Ascending aorta (tissue), 2 donors: ENCODE results near the gene OSBPL10. TPM values are rescaled to one million over a fixed set of nuclear protein-coding genes. Genes with fewer than 3 reads are reported as not detected.

ENCODE experiments used
- DNase-seq, 2 donors: peaks; one replicate each; pipeline ENCODE4 v3.0.0-alpha.2; 2019; ENCODE audit warnings: low spot score in 2 of 2
- H3K27ac ChIP-seq, 2 donors: fragments of 200-600 bp; sonication (generic); one replicate each; pipeline ENCODE4 v1.5.1; 2016 to 2017; ENCODE audit warnings: mild to moderate bottlenecking in 1 of 2
- H3K27me3 ChIP-seq: fragments of 200-600 bp; sonication (generic); one replicate; pipeline ENCODE4 v1.5.1; 2017
- H3K36me3 ChIP-seq, 2 donors: fragments of 200-600 bp; sonication (generic); one replicate each; pipeline ENCODE4 v1.5.1; 2016
- H3K4me1 ChIP-seq, 2 donors: fragments of 200-600 bp; sonication (generic); one replicate each; pipeline ENCODE4 v1.5.1; 2016 to 2017; ENCODE audit warnings: mild to moderate bottlenecking in 1 of 2
- H3K4me3 ChIP-seq, 2 donors: fragments of 200-600 bp; sonication (generic); one replicate each; pipeline ENCODE4 v1.5.1; 2016 to 2017; ENCODE audit warnings: mild to moderate bottlenecking in 1 of 2
- H3K9me3 ChIP-seq, 2 donors: fragments of 200-600 bp; sonication (generic); one replicate each; pipeline ENCODE4 v1.5.1; 2016
- intact Hi-C: fragments of 100-400 bp; cut with DNase I; formaldehyde crosslinking; loops from one replicate; pipeline ENCODE4 v1.15.1; 2023
- total RNA-seq: library from RNA; depleted of rRNA; stranded (reverse); fragments of >200 nt; gene quantifications from one replicate; pipeline ENCODE4 v1.1.0, GENCODE V29; 2016
- TF ChIP-seq, protein P1 (sequence below), 3 experiments: fragments of 200-600 bp in 2 of 3; fragments of 450-650 bp in 1 of 3; sonication (generic) in 2 of 3; IDR thresholded peaks; one replicate each; pipeline ENCODE4 v1.5.1; 2016 to 2019; ENCODE audit warnings: antibody characterized with exemption in 3 of 3, mild to moderate bottlenecking in 1 of 3, moderate library complexity in 1 of 3

The OSBPL10 gene
- total RNA-seq, 1 donor from 2014 or later = 169 TPM

DNA sequence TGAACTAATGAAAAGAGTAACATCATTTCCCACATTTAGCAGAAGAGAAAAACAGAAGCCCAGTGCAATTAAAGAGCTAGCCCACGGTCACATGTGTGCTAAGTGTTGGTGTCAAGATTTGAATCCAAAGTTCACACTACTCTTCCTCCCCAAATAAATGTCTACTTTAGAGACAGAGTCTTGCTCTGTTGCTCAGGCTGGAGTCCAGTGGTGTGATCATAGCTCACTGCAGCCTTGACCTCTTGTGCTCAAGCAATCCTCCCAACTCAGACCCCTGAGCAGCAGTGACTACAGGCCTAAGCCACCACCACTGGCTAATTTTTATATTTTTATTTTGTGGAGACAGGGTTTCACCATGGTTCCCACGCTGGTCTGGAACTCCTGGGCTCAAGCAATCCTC is 4.8 kb downstream of the OSBPL10 start:
- H3K27me3 ChIP-seq = no peaks in the 10 kb centered on the region
- intact Hi-C loops = no loop called here
- TF ChIP-seq, protein P1, sequence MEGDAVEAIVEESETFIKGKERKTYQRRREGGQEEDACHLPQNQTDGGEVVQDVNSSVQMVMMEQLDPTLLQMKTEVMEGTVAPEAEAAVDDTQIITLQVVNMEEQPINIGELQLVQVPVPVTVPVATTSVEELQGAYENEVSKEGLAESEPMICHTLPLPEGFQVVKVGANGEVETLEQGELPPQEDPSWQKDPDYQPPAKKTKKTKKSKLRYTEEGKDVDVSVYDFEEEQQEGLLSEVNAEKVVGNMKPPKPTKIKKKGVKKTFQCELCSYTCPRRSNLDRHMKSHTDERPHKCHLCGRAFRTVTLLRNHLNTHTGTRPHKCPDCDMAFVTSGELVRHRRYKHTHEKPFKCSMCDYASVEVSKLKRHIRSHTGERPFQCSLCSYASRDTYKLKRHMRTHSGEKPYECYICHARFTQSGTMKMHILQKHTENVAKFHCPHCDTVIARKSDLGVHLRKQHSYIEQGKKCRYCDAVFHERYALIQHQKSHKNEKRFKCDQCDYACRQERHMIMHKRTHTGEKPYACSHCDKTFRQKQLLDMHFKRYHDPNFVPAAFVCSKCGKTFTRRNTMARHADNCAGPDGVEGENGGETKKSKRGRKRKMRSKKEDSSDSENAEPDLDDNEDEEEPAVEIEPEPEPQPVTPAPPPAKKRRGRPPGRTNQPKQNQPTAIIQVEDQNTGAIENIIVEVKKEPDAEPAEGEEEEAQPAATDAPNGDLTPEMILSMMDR (IDR thresholded peaks at IDR 0.05) = no peak
- no peak overlapping the region for H3K4me3 ChIP-seq
- no peak overlapping the region for H3K27ac ChIP-seq
- no peaks in the 10 kb centered on the region for H3K9me3 ChIP-seq
- no peaks in the 10 kb centered on the region for H3K36me3 ChIP-seq
- no peak for DNase-seq
- peaks cover 0 to 7% of the 10 kb centered on the region in 2 donors for H3K4me1 ChIP-seq

GRCh38 chr3:31974964-31975363 is 6.1 kb downstream of the OSBPL10 start:
- Histone ChIP-seq H3K9me3 (no peaks in the 10 kb centered on the region), H3K27ac (no peak overlapping the region), H3K4me1 (peaks cover 0 to 5% of the 10 kb centered on the region in 2 donors), H3K27me3 (no peaks in the 10 kb centered on the region), H3K36me3 (no peaks in the 10 kb centered on the region), H3K4me3 (no peak overlapping the region)
- no peak for DNase-seq
- TF ChIP-seq, protein P1 (IDR thresholded peaks at IDR 0.05) = no peak
- intact Hi-C loops = no loop called here

- intact Hi-C loops = no loop called here
- no peak overlapping the region for H3K4me3 ChIP-seq
- DNase-seq = no peak
These were observed 6.6 kb downstream of the OSBPL10 start for GRCh38 chr3:31974471-31974870.

GRCh38 chr3:31973837-31974236 is 7.2 kb downstream of the OSBPL10 start:
- no peak for DNase-seq
- TF ChIP-seq, protein P1 (IDR thresholded peaks at IDR 0.05) = no peak
- H3K9me3 ChIP-seq = no peaks in the 10 kb centered on the region
- no peaks in the 10 kb centered on the region for H3K27me3 ChIP-seq
- H3K27ac ChIP-seq = no peak overlapping the region
- H3K36me3 ChIP-seq = no peaks in the 10 kb centered on the region
- intact Hi-C loops = no loop called here
- no peak overlapping the region for H3K4me3 ChIP-seq
- H3K4me1 ChIP-seq = peaks cover 0 to 7% of the 10 kb centered on the region in 2 donors

More at GRCh38 chr3:31974471-31974870, 6.6 kb downstream of the OSBPL10 start:
- Histone ChIP-seq H3K27ac (no peak overlapping the region), H3K4me1 (peaks cover 0 to 3% of the 10 kb centered on the region in 2 donors), H3K9me3 (no peaks in the 10 kb centered on the region), H3K27me3 (no peaks in the 10 kb centered on the region), H3K36me3 (no peaks in the 10 kb centered on the region)
- TF ChIP-seq, protein P1 (IDR thresholded peaks at IDR 0.05) = no peak

DNA sequence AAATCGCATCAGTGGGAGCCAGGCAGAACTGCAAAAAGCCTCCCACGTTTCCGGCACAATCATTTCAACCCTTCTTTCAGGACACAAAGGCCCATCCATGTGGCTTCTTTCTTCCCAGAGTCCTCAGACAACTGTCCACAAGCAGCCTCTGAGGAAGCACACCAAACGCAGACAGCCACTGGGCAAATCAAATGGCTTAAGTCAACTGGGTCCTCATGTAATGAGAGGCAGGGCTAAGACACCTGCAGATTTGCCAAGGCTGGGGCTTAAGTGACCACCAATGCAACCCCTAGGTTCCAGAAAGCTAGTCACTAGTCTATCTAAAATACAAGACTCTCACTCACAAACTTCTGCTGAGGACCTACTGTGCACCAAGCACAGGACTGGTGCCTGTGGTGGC is 8.0 kb downstream of the OSBPL10 start:
- Histone ChIP-seq H3K36me3 (no peaks in the 10 kb centered on the region), H3K9me3 (no peaks in the 10 kb centered on the region), H3K27me3 (no peaks in the 10 kb centered on the region), H3K4me1 (peaks cover 3 to 11% of the 10 kb centered on the region in 2 donors), H3K4me3 (no peak overlapping the region), H3K27ac (no peak overlapping the region)
- TF ChIP-seq, protein P1 (IDR thresholded peaks at IDR 0.05) = no peak
- no peak for DNase-seq
- intact Hi-C loops = no loop called here

- Histone ChIP-seq H3K4me3 (no peak overlapping the region), H3K27ac (no peak overlapping the region), H3K27me3 (no peaks in the 10 kb centered on the region), H3K9me3 (no peaks in the 10 kb centered on the region), H3K4me1 (peaks cover 3 to 26% of the 10 kb centered on the region in 2 donors), H3K36me3 (no peaks in the 10 kb centered on the region)
- intact Hi-C loops = no loop called here
- DNase-seq = no peak
- TF ChIP-seq, protein P1 (IDR thresholded peaks at IDR 0.05) = no peak
These were observed 9.5 kb downstream of the OSBPL10 start for GRCh38 chr3:31971607-31972006.
